ENCODE data around the gene CCSER1. TPM values are rescaled to one million over a fixed set of nuclear protein-coding genes. Genes with fewer than 3 reads are reported as not detected.

The CCSER1 gene
- total RNA-seq, 2 experiments from 2014 or later = not detected

GRCh38 chr4:90536408-90536807 is 409.2 kb downstream of the CCSER1 start:
- Histone ChIP-seq H3K4me1 (ENCODE audit: insufficient read depth, low read length, poor library complexity, severe bottlenecking) (no peaks in the 10 kb centered on the region), H3K4me2 (ENCODE audit: low read length) (no peak overlapping the region), H4K20me1 (ENCODE audit: insufficient read depth, low read length) (no peaks in the 10 kb centered on the region), H3K27ac (ENCODE audit: low read depth, low read length, poor library complexity, severe bottlenecking) (no peak overlapping the region), H3K4me3 (ENCODE audit: low read depth, low read length, poor library complexity, severe bottlenecking) (no peak overlapping the region), H2AFZ (ENCODE audit: low read length) (no peak overlapping the region), H3K36me3 (ENCODE audit: insufficient read depth, low read length) (no peaks in the 10 kb centered on the region), H3K79me2 (ENCODE audit: insufficient read depth, low read depth, low read length) (no peaks in the 10 kb centered on the region), H3K9me3 (ENCODE audit: low read length) (no peaks in the 10 kb centered on the region), H3K9me2 (ENCODE audit: insufficient read depth, low read length) (no peaks in the 10 kb centered on the region)
- no TSS peak for BruUV-seq (replicated peaks)
- intact Hi-C loops (cut with micrococcal nuclease; ENCODE audit: unreplicated experiment) = no loop called here
- TF ChIP-seq CTCF (conservative IDR thresholded peaks at IDR 0.05; ENCODE audit: low read length) (no peak), EZH2phosphoT487 (IDR thresholded peaks at IDR 0.05; ENCODE audit: borderline replicate concordance, low read depth, low read length) (no peak)
- DNase-seq (ENCODE audit: low spot score) = no peak
- ChIA-PET POLR2A (interaction anchor here (0.7 kb wide), 1 partner anchor 352 kb away, joined by 3 read pairs; no protein-coding TSS in a partner anchor), CTCF (ENCODE audit: unreplicated experiment) (no interaction called here)

GRCh38 chr4:90537491-90537890 is 410.3 kb downstream of the CCSER1 start:
- CTCF ChIA-PET (ENCODE audit: unreplicated experiment) = no interaction called here
- no peak overlapping the region for H3K27ac ChIP-seq (ENCODE audit: low read depth, low read length, poor library complexity, severe bottlenecking)
- BruUV-seq (replicated peaks) = no TSS peak
- intact Hi-C loops (cut with micrococcal nuclease; ENCODE audit: unreplicated experiment) = no loop called here
- H3K79me2 ChIP-seq (ENCODE audit: insufficient read depth, low read depth, low read length) = no peaks in the 10 kb centered on the region
- H4K20me1 ChIP-seq (ENCODE audit: insufficient read depth, low read length) = no peaks in the 10 kb centered on the region
- H3K4me2 ChIP-seq (ENCODE audit: low read length) = no peak overlapping the region
- H3K36me3 ChIP-seq (ENCODE audit: insufficient read depth, low read length) = no peaks in the 10 kb centered on the region
- H3K9me3 ChIP-seq (ENCODE audit: low read length) = no peaks in the 10 kb centered on the region
- TF ChIP-seq CTCF (conservative IDR thresholded peaks at IDR 0.05; ENCODE audit: low read length) (no peak), EZH2phosphoT487 (IDR thresholded peaks at IDR 0.05; ENCODE audit: borderline replicate concordance, low read depth, low read length) (no peak)
- no peaks in the 10 kb centered on the region for H3K9me2 ChIP-seq (ENCODE audit: insufficient read depth, low read length)
- H3K4me1 ChIP-seq (ENCODE audit: insufficient read depth, low read length, poor library complexity, severe bottlenecking) = no peaks in the 10 kb centered on the region
- H3K4me3 ChIP-seq (ENCODE audit: low read depth, low read length, poor library complexity, severe bottlenecking) = no peak overlapping the region
- no peak overlapping the region for H2AFZ ChIP-seq (ENCODE audit: low read length)
- POLR2A ChIA-PET = interaction anchor here (0.6 kb wide), 1 partner anchor 86 kb away, joined by 3 read pairs; no protein-coding TSS in a partner anchor
- DNase-seq (ENCODE audit: low spot score) = no peak

GRCh38 chr4:90540536-90540935 is 413.3 kb downstream of the CCSER1 start:
- TF ChIP-seq EZH2phosphoT487 (IDR thresholded peaks at IDR 0.05; ENCODE audit: borderline replicate concordance, low read depth, low read length) (no peak), CTCF (conservative IDR thresholded peaks at IDR 0.05; ENCODE audit: low read length) (no peak)
- Histone ChIP-seq H3K4me2 (ENCODE audit: low read length) (no peak overlapping the region), H2AFZ (ENCODE audit: low read length) (no peak overlapping the region), H4K20me1 (ENCODE audit: insufficient read depth, low read length) (no peaks in the 10 kb centered on the region), H3K9me3 (ENCODE audit: low read length) (no peaks in the 10 kb centered on the region), H3K79me2 (ENCODE audit: insufficient read depth, low read depth, low read length) (no peaks in the 10 kb centered on the region), H3K27ac (ENCODE audit: low read depth, low read length, poor library complexity, severe bottlenecking) (no peak overlapping the region), H3K4me3 (ENCODE audit: low read depth, low read length, poor library complexity, severe bottlenecking) (no peak overlapping the region), H3K4me1 (ENCODE audit: insufficient read depth, low read length, poor library complexity, severe bottlenecking) (no peaks in the 10 kb centered on the region), H3K36me3 (ENCODE audit: insufficient read depth, low read length) (no peaks in the 10 kb centered on the region), H3K9me2 (ENCODE audit: insufficient read depth, low read length) (no peaks in the 10 kb centered on the region)
- DNase-seq (ENCODE audit: low spot score) = no peak
- POLR2A ChIA-PET = interaction anchor here (0.6 kb wide), 1 partner anchor 134 kb away, joined by 3 read pairs; no protein-coding TSS in a partner anchor
- intact Hi-C loops (cut with micrococcal nuclease; ENCODE audit: unreplicated experiment) = no loop called here
- CTCF ChIA-PET (ENCODE audit: unreplicated experiment) = no interaction called here
- BruUV-seq (replicated peaks) = no TSS peak
